K562 (cell line): ENCODE measurements around the gene TRABD. TPM values are rescaled to one million over a fixed set of nuclear protein-coding genes. Genes with fewer than 3 reads are reported as not detected.

Experiments used
- MAZ ChIP-seq, 2 experiments: fragments of 450-650 bp in 1 of 2; sonication (generic) in 1 of 2; formaldehyde crosslinking; IDR thresholded peaks in 1 of 2; conservative IDR thresholded peaks in 1 of 2; 2 replicates each; pipeline versions ENCODE4 v1.4.0 to v1.5.0; 2020; ENCODE audit warnings: mild to moderate bottlenecking in 1 of 2, missing genetic modification reagents in 1 of 2
- MECOM ChIP-seq: fragments of 250-450 bp; sonication (Bioruptor Pico); IDR thresholded peaks from 2 replicates; pipeline ENCODE4 v1.8.0; 2022; ENCODE audit warnings: inconsistent platforms
- MNT ChIP-seq, 2 experiments: fragments of 450-650 bp; conservative IDR thresholded peaks; 2 replicates each; pipeline ENCODE4 v1.6.1; 2017; ENCODE audit warnings: mild to moderate bottlenecking in 2 of 2, moderate library complexity in 2 of 2
- POLR3G ChIP-seq: IDR thresholded peaks from 2 replicates; pipeline ENCODE4 v1.6.1; 2011; ENCODE audit not compliant: insufficient read length, insufficient replicate concordance; ENCODE audit errors: extremely low read depth
- RAD21 ChIP-seq, 2 experiments: fragments of 250-450 bp in 1 of 2; fragments of 450-650 bp in 1 of 2; sonication (Bioruptor Pico) in 1 of 2; formaldehyde crosslinking in 1 of 2; IDR thresholded peaks in 1 of 2; conservative IDR thresholded peaks in 1 of 2; 2 replicates each; pipeline versions ENCODE4 v1.4.0 to v1.8.0; 2020 to 2022; ENCODE audit warnings: mild to moderate bottlenecking in 2 of 2, moderate library complexity in 1 of 2
- RCOR1 ChIP-seq, 2 experiments: IDR thresholded peaks; 2 replicates each; pipeline ENCODE4 v1.6.1; 2012; ENCODE audit warnings: low read depth in 2 of 2, low read length in 2 of 2, borderline replicate concordance in 1 of 2, improper control_type of control experiment in 1 of 2
- SOX6 ChIP-seq: fragments of 450-650 bp; IDR thresholded peaks from 2 replicates; pipeline ENCODE4 v1.6.1; 2014; ENCODE audit warnings: mild to moderate bottlenecking
- STAG1 ChIP-seq: sonication (generic); formaldehyde crosslinking; IDR thresholded peaks from 2 replicates; pipeline ENCODE4 v1.5.0; 2020; ENCODE audit warnings: missing genetic modification reagents, borderline replicate concordance
- polyA plus RNA-seq, 8 experiments: library from polyadenylated mRNA; depleted of rRNA in 4 of 8; stranded (reverse) in 5 of 8; unstranded in 3 of 8; fragments of >200 nt; fragmentation: Nextera tagmentation in 2 of 8; fragmentation: Illumina TruSeq in 1 of 8; extraction: Ambion mirVana in 2 of 8; extraction: Trizol in 1 of 8; gene quantifications; 2 replicates each; pipeline versions ENCODE4 v1.2.1 to v1.2.3, GENCODE V29; 2011 to 2014; ENCODE audit warnings: inconsistent platforms in 1 of 8, missing spikeins in 1 of 8
- total RNA-seq, 7 experiments: library from RNA; depleted of rRNA in 6 of 7; stranded (reverse); fragments of >200 nt in 6 of 7; fragmentation: Illumina TruSeq in 2 of 7; extraction: Trizol in 2 of 7; gene quantifications; 2 replicates each; pipeline versions ENCODE4 v1.2.1 to v1.2.3, GENCODE V29; 2011 to 2021; ENCODE audit warnings: low replicate concordance in 1 of 7
- TF ChIP-seq, protein P1 (sequence below): IDR thresholded peaks from 3 replicates; pipeline ENCODE4 v1.6.1; 2011; ENCODE audit warnings: borderline replicate concordance, mild to moderate bottlenecking; ENCODE audit not compliant: insufficient read length, insufficient read depth

Gene TRABD
- total and polyA plus RNA-seq, 9 of the 15 experiments (the other 6 are each of a cell fraction or from before 2014, with no cell fraction given): 0.08 to 62.9 (median 14.0) TPM

DNA sequence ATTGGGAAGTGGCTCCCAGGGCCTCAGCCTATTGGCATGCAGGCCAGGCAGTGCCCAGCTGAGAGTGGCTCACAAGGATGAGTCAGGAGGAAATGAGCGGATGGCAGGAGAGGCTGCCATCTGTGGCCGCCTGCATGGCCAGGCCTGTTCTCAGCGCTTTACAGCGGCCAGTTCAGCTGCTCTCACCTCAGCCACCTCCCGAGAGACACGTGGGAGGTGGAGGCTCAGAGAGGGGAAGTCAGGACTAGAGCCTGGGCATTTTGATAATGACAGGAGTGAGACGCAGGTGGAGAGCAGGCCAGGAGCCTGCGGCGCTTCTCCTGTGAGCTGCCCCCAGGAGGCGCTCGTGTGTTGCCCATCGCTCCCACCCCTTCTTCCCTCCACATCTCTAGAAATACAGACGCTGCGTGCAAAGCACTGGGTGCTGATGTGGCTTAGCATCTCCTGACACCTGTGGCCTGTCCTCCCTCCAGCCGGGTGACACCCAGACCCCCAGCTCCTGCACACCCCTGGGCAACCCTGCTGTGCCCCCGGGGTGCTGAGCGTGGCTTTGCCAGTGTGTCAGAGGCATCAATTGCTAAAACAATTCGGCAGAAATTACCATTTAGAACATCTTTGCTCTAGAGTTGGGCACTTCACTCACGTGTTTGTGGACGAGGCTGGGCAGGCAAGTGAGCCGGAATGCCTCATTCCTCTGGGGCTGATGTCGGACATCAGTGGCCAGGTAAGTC is 36.6 kb upstream of the TRABD start (continued):
- TF ChIP-seq, protein P1, sequence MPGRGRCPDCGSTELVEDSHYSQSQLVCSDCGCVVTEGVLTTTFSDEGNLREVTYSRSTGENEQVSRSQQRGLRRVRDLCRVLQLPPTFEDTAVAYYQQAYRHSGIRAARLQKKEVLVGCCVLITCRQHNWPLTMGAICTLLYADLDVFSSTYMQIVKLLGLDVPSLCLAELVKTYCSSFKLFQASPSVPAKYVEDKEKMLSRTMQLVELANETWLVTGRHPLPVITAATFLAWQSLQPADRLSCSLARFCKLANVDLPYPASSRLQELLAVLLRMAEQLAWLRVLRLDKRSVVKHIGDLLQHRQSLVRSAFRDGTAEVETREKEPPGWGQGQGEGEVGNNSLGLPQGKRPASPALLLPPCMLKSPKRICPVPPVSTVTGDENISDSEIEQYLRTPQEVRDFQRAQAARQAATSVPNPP: no peak
- no peak for TF ChIP-seq SOX6
- 0 out of 4 replicates have a peak, but pooled peaks of 1 of the 2 experiments have one; percentile 26 for TF ChIP-seq MAZ (CRISPR knock-in tag; conservative IDR thresholded peaks at IDR 0.05 in 1 of 2, IDR thresholded peaks at IDR 0.05 in 1 of 2)
- TF ChIP-seq MECOM (CRISPR knock-in tag): no peak
- TF ChIP-seq RCOR1 (IDR thresholded peaks at IDR 0.05; ENCODE audit: borderline replicate concordance in 1 of 2, low read depth in 2 of 2, low read length in 2 of 2): peak in 1 of 2 experiments; percentile 60; a peak in 2 of 4 replicates
- peak; percentile 67 to 88 for TF ChIP-seq RAD21 (CRISPR knock-in tag; conservative IDR thresholded peaks at IDR 0.05 in 1 of 2, IDR thresholded peaks at IDR 0.05 in 1 of 2)
- peak; percentile 73; the same call in 1 of the 2 replicates for TF ChIP-seq STAG1
- TF ChIP-seq POLR3G: no peak
- TF ChIP-seq MNT (conservative IDR thresholded peaks at IDR 0.05): peak in 1 of 2 experiments; percentile 43; a peak in 3 of 4 replicates
- TF ChIP-seq, all 486 proteins: peak for 28
